Lung microvascular endothelial cell (primary cell): Measurements from ENCODE around the gene MKI67. TPM values are rescaled to one million over a fixed set of nuclear protein-coding genes. Genes with fewer than 3 reads are reported as not detected.
"Not testable (repeated sequence)": the region's sequence is repeated elsewhere in the genome, so short reads cannot be mapped to it uniquely, and the experiment has no call there.

Source experiments
- DNase-seq, 2 donors: peaks; one replicate each; pipeline versions ENCODE4 v3.0.0 to v3.0.0-alpha.2; 2010; ENCODE audit warnings: low read depth in 2 of 2
- total RNA-seq: library from RNA; depleted of rRNA; stranded (reverse); fragments of >200 nt; gene quantifications from 2 replicates; pipeline ENCODE4 v1.2.1, GENCODE V29; 2014

MKI67 gene
- total RNA-seq, 1 donor from 2014 or later, result 2.4 TPM

DNA sequence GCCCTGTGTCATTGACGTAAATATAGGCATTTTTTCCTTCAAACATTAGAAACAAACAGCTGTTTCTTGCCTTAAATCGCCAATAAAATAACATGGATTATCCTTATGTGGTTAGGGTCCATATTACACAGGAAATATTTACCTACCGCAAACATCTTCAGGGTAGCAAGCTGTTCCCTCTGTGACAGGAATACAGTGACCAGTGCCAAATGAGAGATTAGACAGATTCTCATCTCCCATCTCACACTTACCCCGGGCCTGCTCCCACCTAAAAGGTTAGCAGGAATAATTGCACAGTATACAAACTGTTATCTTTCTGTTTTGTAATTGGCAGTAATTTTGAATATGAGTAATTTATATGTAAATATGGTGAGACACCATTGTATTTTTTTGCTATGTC lies 16.5 kb downstream of the MKI67 start:
- DNase-seq, result no peak

DNA sequence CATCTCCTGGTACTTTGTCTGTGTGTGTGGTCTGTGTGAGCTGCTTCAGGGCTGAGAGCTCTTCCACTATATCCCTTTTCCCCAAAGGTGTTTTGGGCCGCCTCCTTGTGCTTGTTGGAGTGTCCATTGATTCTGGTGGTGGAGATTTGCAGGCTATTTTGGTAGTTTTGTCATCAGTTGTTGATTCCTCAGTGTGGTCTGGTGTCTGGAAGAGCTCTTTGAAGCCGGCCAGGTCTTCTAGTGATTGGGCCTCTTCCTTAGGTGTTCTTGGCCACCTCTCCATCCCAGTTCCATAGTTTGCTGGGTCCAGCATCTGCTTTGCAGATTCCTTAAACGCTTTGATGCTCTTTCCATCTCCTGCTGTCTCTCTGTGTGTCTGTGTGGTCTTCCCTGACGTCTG lies 20.8 kb downstream of the MKI67 start:
- DNase-seq, result no peak

DNA sequence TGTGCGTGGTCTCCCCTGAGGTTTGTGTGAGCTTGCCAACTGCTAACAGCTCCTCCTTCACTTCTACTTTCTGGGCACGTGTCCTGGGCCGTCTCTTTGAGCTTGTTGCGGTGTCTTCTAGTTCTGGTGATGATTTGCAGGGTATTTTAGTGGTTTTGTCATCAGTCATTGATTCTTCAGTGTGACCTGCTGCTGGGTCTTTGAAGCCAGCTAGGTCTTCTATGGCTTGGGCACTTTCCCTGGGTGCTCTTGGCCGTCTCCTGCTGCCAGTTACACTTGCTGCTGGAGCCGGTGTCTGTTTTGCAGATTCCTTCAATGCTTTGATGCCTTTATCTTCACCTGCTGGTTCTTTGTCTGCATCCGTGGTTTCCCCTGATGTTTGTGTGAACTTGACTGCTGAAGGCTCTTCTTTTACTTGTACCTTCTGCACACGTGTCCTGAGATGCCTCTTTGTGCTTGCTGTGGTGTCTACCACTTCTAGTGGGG lies 23.0 kb downstream of the MKI67 start:
- DNase-seq, result no peak

DNA sequence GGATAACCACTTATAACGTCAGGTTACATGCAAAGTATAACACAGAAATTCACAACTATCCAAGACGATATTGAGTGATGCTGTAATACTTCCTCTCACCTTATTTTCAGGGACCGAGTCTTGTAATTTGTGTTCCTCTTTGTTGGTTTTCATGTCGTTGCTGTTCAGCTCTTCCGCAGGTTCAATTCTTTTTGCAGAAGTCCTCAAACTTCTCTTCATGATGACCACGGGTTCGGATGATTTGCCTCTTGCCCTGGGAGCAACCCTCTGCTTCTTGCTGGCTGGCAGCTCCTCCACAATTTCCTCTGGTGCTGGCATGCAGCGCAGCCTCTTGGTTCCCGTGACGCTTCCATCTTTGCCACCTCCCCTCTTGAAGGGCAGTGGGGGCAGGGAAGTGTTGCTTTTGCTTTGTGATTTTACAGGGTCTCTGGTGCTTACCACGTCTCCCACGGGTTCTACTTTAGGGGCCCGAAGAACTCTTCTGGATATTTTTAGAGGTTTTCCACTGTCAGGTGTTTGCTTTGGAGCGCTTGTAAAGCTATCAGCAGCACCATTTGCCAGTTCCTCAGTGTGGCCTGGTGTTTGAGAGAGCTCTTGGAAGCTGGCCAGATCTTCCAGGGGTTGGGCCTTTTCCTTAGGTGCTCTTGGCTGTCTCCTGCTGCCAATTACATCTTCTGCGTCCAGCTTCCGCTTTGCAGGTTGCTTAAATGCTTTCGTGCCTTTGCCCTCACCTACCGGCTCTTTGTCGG lies 23.6 kb downstream of the MKI67 start:
- DNase-seq, result no peak

DNA sequence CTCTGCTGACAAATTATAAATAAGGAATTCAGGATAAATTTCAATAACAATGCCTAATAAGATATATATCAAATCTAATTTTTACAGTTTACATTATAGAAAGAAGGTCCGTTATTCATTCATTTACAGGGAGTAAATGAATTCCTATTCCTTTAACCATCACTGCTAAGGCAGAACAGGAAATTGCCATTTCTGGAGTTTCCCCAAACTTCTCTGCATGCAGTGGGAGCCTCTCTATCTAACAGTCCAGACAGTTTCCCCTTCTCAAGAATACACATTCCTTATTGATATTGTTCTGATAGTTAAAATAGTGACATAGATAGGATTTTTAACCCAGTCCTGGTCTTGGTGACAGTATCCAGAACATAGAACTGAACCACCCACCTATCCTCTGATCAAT lies 24.3 kb downstream of the MKI67 start:
- no peak for DNase-seq

DNA sequence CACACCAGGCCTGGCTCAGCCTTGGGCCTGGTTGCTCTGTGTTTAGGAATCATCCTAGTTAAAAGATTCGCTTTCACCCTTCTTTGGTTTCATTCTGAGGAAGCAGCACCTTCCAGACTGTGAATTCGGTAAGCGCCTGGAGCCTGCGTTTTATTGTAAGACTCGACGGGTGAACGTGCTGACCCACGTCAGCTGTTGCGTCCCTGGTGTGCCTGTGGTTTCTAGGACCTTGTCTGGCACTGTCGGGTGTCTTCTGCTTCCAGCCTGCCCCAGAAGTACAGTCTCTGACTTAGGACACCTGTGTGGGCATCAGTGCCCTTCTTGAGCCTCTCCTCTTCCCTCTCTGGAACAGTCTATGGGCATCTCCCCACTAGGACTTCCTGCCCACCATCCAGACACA lies 26.3 kb downstream of the MKI67 start:
- no peak for DNase-seq

DNA sequence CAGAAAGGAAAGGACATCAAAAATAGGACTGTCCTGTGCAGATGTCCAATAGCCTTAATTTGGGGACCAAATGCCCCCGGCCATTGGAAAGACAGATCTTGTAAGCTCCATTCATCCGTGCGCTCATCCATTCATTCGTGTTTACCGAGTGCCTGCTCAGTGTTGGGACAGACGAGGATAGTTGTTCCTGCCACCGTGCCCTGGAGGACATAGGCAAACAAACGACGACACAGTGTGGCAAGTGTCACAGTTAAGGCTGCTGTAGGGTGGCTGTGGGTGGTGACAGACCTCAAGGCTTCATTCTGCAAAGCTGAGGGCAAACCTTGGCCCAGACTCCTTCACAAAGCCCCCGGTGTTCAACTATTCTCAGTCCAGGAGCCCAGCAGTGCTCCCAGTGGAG lies 27.6 kb downstream of the MKI67 start:
- no peak for DNase-seq

DNA sequence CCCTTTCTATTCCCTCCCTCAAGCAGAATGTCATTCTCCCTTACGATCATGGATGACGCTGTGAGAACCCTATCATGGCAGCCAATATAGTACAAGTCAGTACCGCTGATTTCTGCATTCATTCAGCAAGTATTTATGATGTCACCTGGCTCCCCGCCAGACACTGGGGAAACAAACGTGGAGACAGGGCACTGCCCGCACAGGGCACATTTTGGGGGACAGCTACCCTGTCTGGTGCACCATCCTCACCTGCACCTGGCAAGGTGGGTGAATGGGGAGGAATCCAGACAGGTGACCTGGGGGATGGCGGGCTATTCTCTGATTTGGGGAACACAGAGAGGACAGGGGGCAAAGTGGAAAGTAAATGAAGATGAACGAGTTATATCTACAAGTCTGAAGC lies 28.4 kb downstream of the MKI67 start:
- peak in 1 of 2 donors; percentile 35 for DNase-seq

DNA sequence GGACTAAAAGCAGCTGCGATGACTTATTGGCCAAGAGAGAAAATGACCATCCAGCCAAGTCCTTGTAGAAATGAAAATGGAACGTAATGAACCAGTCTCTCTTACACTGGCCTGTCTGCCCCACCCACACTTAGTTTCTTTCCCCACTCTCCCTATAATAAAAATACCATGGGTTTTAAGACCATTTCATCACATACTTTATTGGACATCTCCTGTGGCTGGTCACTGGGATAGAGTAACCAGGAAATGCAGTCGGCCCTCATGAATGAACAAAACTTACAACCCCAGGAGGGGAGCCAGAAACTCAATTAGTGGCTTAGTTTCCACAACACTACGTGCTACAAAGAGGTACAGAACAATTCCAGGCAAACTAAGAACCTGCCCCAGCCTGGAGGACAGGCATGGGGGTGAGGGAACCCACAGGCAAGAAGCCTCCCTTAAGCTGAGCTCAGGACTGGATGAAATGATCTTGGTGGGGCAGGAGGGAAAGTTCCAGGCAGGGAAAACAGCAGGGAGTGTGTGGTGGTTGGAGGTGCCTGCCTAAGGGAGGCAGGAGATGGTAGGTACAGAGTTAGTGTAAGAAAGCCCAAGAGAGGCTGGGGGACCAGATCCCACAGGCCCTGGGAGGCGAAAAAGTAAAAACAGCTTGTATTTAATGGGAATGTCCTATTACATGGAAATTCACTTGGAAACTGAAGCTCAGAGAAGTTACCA lies 29.6 kb downstream of the MKI67 start:
- DNase-seq, result no peak

DNA sequence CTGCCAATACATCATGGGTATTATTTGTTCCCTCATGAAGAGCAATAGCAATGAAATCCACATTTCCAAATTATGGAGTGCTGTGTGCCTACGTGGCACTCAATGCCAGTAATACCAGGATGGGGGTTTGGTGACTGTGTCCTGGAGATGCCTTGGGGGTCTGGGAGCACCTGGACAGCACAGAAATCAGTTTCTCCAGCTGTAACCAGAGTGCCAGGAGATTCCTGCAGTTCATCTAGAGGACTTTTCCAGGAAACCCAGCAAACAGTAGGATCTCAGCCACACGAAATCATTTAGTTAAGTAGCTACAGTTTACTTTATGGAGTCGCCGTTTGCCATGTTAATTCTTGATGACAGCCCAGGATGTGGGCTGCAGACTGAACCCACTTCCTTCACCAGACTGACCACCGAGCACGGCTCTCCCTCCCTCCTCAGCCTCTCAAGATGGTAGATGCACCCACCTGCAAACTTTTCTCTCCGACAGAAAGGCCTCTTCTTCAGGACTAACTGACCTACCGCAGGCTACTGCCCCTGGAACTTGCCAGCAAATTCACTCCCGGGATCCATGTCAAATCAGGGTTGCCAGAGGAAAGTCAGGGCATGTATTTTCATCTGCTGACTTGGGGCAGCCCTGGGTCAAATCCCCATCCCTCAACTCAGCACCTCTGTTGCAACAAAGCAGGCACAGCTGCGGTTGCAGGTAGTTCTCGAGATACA lies 30.3 kb downstream of the MKI67 start:
- DNase-seq, result no peak

DNA sequence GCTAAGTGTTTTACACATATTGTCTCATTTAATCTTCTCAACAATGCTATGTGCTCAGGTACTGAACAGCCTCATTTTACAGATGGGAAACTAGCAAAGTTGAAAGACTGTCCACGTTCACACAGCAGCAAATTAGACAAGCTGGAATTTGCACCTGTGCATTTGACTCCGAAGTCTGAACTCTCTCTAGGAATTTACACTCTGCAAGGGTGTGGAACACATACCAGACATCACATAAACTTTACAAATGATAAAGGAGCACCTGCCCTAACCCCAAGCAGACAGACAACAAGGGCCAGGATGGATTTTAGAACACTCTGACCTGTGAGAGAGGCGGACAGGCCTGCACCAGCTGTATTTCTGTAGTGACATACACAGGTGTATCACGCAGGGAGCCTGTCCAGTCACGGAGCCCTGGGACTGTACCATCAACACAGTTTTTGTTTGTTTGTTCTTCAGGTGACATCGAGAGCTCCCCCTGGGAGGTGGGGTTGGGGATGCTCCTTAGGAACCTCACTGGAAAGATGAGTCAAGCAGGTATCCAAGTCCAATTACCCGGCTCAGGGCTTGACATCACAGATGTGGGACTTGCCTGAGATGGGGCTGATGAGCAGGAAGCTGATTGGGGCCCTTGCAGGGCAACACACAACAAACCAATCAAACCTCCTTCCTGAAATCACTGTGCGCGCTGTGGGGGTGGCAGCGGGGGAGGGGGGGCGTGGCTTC lies 31.0 kb downstream of the MKI67 start:
- no peak for DNase-seq

DNA sequence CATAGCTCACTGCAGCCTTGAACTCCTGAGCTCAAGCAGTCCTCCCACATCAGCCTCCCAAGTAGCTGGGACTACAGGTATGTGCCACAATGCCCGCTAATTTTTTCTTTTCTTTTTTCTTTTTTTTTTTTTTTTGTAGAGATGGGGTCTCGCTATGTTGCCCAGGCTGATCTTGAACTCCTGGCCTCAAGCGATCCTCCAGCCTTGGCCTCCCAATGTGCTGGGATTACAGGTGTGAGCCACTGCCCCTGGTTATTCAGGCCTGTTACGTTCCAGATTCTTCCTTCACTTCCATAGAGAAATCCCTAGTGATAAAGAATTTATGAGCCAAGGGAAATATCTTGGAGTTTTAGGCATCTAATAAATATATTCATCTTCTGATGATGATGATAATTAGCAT lies 31.6 kb downstream of the MKI67 start:
- DNase-seq, result not testable (repeated sequence)

DNA sequence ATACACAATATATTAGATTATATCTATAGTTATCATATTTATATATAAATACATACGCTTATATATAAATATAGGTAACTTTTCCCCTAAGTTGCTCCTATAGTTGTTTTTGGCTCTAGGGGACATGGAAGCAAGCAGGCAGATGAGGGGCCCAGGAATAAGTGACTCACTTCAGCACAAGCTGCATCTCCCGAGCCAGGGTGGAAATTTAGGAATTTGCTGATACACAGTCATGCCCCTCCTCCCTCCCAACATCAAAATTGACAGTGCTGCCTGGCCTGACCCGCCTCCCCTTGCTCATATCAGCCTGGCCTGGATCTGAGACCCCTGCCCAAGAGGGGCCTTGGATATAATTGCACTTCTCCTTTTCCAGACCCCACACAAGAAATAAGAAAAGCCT lies 33.8 kb downstream of the MKI67 start:
- DNase-seq, result no peak

DNA sequence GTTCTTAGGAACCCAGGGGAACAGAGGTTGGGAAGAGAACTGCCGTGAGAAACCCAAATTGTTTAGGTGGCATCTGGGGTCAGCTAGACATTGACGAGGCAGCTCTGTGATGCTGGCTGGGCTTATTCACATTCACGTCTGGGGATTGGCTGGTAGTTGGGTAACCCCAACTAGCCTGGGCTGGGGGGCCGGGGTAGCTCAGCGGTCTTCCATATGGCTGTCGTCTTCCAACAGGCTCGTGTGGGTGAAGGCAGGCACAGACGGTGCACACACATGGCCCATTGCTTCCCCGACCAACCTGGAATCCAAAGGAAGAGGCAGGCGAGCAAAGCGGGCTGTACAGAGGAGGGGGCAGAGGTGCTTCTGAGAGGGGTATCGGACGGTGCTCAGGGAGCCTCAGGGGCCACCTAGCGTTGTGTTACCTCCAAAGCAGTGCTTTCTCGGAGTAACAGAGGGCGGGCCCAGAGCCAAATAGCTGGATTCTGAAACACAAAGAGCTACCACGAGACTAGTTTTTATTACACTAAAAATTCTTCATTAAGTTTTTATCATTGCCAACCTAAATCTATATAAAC lies 34.5 kb downstream of the MKI67 start:
- DNase-seq, result no peak

DNA sequence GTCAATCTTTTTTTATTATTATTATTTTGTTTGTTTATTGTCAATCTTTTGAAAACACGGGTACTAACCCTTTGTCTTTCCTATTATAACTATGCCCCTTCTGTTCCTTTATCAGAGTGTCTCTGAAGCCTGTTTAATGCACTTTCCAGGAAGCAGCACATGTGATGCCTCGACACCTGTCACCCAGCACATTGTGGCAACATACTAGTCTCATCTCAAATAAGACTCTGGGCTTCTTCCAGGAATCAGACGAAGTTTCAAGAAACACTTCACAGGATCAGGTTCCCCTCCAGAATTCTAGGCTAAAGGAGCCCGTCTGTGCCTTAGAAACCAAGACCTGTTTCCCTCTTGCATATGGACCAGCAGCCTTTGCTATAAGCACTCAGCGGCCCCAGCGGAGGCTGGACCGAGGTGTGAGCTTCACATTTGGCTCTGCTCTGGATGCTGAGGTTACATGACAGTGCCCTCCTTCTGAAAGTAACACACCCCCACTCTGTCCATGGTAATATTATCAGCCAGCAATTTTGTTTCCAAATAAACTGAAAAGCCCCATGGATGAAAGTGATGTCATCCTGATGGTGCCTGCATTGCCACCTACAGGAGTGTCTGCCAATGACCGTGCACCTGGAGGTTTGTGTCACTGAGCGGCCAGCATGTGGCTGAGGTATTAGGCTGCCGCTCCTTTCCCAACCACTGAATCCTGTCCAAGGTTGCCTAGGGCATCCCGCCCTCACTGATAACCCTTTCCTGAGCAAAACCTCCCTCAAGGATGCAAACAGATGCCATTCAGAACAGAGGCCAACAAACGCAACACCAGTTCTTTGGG lies 38.1 kb downstream of the MKI67 start:
- DNase-seq, result peak in 1 of 2 donors; percentile 60

DNA sequence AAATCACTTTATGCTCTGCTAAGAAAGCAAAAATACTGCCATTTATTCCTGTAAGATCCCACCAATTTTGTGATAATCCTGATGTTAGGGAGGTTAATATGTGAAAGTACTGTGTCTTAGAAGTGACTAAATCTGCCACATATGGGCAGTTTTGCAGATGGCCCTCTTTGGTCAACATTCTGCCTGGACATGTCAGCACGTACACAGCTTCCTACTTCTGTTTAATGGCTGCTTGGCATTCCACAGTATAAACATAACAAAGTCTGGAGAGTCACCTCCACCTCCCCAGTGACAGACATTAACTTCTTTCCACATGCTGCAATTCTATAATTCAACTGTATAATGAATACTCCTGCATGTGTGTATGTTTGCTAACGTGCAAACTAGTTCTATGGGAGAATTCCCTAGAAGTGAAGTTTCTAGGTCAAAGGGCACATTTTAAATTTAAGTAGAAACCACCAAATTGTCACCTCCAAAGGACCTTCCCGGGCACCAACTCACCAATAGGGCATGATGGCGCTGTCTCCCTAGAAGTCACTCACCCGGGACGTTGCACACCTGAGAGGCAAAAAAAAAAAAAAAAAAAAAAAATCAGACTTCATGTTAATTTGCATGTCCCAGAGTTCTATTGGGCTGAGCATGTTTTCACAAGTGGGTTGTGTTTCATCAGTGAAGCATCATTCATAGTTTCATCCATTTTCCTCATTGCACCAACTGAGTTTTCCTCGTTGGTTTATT lies 38.9 kb downstream of the MKI67 start:
- no peak for DNase-seq

DNA sequence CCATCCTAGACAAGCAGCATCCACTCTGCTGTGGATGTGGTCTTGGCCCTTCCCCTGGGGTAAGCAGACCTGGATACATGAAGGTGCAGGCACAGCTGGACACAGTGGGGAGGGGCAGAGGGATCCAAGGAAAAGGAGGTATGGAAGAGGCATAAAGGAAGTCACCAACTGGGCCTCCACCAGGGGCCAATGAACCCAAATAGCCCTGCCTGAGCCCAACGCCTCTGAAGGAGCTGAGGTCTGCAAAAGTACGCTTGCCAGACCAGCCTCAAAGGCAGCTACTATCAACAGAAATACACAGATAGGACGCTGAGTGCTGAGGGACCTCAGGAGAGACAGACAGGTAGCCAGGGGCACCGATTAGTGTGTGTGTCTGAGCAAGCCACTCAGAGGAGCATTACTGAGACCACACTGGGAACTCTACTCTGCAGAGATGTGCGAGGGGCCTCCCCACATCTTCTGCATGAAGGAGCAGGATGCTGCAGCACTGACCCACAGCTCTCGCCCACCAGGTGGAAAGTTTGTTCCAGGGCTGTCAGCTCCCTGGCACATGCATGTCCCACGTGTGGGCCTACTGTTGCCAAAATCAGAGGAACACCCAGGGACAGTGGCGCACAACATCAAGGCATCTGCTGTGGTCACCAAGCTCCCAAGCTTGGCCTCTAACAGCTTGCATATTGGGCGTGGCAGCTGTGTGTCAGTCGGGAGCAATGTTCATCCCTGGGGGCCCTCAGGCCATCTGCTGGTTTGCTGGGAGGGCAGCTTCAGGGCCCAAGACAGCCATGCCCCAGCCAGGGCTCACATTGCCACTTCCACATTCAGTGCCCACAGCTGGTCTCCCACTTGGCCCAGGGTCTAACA lies 40.0 kb downstream of the MKI67 start:
- DNase-seq, result peak in 1 of 2 donors; percentile 44

DNA sequence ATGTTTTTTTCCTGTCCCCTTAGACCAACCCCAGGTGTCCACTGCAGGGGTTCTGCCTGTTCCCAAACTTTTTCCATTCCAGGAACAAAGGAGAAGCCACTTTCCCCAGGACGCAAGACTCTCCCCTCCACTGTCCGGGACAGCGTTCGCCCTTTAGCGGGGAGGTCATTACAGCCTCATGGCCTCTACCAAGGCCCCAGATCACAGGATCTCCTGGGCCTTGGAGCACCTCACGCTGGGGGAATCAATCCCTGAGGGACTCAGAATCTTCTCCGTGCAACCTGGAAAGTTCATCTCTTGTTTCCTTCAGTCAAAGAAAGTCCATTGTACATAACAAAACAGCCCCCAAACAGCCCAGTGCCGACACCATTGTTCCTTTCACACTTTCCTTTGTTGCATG lies 41.2 kb downstream of the MKI67 start:
- DNase-seq, result no peak

DNA sequence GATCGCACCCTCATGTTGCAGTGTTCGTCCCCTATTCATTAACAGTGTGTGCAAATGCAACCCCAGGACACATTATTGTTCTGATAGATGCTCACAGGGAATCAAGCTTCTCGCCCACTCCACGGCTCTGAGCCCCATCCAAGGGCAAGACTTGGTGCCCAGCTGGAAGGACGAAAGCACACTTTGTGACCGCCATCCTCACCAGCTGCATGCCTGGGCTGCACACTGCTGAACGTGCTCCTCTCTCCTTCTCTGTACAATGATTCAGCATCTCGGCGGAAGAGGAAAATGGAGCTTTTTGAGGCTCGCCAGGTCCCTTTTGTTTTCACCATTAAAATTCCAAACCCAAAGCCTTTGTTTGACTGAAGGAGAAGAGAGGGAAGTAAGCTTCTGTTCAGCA lies 41.9 kb downstream of the MKI67 start:
- no peak for DNase-seq
